ENCODE data around the gene NUP62.
"Not testable (repeated sequence)": the region's sequence is repeated elsewhere in the genome, so short reads cannot be mapped to it uniquely, and the experiment has no call there.

DNA sequence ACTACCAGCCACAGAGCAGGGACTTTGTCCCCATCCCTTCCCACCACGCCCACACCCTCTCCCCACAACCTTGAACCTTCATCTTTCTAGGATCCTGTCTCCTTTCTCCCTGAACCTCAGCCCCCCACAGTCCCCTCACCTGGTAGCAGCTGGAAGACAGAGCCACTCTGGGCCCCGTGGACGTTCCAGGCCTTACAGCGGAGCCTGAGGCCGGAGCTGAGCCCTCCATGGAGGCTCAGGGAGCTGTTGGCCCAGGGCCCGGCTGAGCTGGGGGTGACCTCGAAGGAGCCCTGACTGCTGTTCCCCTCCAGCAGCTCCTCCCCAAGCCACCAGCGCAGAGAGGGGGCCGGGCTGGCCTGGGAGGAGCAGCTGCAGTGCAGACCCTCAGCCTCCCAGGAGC is 28.8 kb upstream of the NUP62 start:
- TF ChIP-seq CTCF, POLR2AphosphoS5 (IDR thresholded peaks at IDR 0.05): not testable (repeated sequence)

All from breast epithelium (tissue), 3 donors.